Inflammatory macrophage treated with lipopolysaccharide for 1 hour (primary cell): ENCODE measurements around the gene KREMEN1.

Experiments used
- DNase-seq, 2 donors: peaks; one replicate each; pipeline ENCODE4 v3.0.0-alpha.2; 2020 to 2022

Gene KREMEN1

DNA sequence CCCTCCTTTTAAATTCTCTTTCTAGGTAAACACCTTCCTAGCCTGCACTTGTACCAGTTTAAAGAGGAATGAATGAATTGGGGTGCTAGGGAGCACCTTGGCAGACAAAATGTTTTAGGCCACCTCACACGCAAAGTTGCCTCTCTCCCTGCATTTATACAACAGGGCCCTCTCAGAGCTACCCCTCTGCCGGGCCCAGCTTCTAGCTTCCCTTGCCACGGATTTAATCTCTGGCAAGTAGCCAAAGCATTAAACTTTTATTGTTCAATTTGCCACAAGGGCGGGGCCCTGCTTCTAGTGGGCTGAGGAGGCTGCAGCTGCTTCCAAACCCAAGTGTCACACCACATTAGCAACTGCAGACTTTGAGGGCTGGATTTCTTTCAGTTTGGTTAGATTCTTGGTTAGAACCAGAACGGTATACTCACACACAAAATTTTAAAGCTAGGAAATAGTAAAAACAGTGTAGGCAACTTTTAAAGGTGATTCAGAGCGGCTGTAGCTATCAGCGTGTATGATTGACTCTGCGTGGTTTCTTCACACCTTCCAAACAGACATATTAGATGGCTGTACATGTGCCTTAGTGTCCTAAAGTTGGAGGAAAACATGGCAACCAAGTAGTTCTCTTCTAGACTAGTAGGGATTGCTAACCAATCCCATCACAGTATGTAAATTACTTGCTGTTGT lies 6.5 kb downstream of the KREMEN1 start:
- DNase-seq = no peak

DNA sequence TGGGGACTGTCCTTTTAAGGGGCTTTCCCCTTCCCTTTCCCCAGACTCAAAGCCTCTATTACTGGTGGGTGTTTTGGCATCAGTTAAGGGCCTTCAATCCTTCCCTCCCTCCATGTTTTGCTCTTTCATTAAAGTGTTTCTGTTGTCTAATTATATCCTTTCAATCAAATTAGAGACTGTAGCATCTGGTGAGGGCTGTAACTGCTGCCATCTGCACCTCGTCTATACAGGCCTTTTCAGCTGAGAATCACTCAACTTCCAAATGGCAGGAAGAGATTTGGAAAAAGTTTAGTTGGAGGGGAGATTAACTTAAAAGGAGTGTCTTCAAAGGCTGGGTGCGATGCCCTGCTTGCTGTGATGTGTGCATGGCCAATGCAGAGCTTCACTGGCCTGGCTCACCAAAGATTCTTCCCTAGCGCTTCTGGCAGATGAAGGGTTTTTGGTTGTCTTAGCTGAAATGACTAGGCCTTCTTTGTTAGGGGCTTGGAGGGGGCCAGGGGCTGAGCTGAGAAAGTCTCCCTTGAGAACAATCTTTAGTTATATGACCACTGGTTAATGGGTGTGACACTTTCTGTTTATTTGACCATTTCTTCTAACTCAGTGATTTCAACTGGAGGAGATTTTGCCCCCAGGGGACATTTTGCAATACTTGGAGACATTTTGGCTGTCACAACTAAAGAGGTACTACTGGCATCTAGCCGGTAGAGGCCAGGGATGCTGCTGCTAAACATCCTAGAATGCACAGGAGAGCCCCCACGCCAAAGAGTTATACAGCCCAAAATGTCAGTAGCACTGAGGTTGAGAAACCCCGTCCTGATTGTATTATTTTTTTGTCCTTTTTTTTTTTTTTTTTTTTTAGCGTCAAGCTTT lies 7.5 kb downstream of the KREMEN1 start:
- no peak for DNase-seq

- no peak for DNase-seq
Observed at GRCh38 chr22:29081517-29082236, 8.8 kb downstream of the KREMEN1 start.

GRCh38 chr22:29082826-29083545 lies 10.2 kb downstream of the KREMEN1 start:
- no peak for DNase-seq

DNA sequence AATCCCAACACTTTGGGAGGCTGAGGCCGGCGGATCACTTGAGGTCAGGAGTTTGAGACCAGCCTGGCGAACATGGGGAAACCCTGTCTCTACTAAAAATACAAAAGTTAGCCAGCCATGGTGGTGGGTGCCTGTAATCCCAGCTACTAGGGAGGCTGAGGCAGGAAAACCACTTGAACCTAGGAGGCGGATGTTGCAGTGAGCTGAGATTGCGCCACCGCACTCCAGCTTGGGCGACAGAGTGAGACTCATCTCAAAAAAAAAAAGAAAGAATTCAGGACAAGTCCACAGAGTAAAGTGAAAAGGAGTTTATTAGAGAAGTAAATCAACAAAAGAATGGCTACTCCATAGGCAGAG lies 10.7 kb downstream of the KREMEN1 start:
- peak in 1 of 2 donors; percentile 30 for DNase-seq

DNA sequence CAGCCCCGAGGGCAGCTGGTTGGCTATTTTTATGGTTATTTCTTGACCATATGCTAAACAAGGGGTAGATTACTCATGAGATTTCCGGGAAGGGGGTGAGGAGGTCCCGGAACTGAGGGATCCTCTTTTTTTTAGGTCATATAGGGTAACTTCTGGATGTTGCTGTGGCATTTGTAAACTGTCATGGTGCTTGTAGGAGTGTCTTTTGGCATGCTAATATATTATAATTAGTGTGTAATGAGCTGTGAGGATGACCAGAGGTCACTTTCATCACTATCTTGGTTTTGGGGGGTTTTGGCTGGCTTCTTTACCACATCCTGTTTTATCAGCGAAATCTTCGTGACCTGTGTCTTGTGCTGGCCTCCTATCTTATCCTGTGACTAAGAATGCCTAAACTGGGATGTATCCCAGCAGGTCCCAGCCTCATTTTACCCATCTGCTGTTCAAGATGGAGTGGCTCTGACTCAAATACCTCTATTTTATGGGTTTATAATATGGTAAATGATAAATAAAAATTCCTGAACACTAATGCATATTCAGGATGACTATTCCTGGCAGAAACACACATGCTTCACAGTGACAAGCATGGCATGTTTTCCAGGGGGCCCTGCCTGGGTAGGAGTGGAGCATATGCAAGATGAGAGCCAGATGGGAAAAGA lies 11.2 kb downstream of the KREMEN1 start:
- peak; percentile 65 to 75 for DNase-seq

DNA sequence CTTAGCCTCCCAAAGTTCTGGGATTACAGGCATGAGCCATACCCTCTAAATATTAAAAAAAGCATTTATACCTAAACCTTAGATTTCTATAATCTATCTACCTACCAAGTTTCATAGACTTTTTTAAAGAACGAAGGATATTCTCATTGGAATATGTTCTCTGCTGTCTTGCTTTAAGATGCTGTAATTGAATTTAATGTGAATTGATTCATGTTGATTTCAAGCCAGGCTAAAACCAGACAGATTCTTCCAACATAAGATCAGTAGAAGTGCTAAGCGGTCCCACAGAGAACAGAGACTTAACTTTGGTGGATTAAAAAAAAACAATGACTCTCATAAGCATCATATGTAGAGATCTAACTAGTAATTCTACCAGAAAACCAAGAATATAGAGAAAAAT lies 14.2 kb downstream of the KREMEN1 start:
- no peak for DNase-seq

GRCh38 chr22:29088809-29089208 lies 16.0 kb downstream of the KREMEN1 start:
- no peak for DNase-seq

DNA sequence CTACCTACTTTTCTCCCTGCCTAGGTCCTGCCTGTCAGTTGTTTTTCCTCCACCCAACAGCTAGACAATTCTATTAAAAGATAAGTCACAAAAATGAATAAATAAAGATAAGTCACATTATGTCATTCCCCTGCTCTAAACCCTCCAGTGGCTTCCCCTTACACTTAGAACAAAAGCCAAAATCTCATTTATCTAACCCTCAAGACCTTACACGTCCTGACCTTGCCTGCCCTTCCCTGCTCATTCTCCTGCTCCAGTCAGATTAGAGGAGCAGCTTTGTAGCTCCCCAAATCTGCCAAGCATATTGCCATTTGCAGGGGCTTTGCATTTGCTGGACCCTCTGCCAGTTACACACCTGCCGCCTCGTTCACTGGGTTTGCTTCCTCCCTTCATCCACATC lies 16.7 kb downstream of the KREMEN1 start:
- no peak for DNase-seq

DNA sequence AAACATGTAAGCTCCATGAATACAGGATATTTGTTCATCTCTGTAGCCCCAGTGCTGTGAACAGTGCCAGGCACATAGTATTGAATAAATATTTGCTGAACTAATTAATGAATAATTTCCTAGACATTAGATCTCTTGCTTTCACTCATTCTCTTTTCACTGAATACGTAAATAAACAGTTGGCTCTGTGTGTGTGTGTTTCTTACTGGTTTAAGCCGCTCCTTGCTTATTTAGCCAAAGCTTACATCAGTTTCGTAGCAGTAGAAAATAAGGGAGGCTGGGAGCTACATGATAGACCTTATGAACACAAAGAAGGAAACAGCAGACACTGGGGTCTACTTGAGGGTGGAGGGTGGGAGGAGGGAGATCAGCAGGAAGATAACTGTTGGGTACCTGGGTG lies 17.2 kb downstream of the KREMEN1 start:
- no peak for DNase-seq

- no peak for DNase-seq
Observed at GRCh38 chr22:29092243-29092642, 19.4 kb downstream of the KREMEN1 start.

- DNase-seq = no peak
Observed at GRCh38 chr22:29093030-29093429, 20.2 kb downstream of the KREMEN1 start.

- no peak for DNase-seq
Observed at GRCh38 chr22:29093501-29094300, 20.9 kb downstream of the KREMEN1 start.

- DNase-seq = no peak
Observed at GRCh38 chr22:29095459-29095858, 22.6 kb downstream of the KREMEN1 start.

GRCh38 chr22:29096736-29097669 lies 24.2 kb downstream of the KREMEN1 start:
- no peak for DNase-seq

DNA sequence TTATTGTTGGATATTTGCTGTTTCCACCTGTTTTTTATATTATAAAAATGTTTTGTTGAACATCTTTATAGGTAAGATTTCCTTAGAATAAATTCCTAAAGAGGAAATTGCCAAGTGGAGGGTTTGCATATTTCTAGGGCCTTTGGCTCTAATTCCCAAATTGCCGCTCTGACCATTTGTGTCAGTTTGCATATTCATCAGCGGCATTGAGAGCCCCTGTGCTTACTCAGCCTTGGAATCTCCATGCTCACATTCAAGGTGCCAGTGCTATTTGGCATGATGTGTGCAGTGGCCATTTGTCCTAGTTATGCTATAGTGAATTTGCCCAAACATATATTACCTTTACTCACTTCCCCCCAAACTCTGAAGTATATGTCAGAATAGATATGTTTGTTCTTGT lies 25.5 kb downstream of the KREMEN1 start:
- DNase-seq = no peak

- DNase-seq = no peak
Observed at GRCh38 chr22:29102300-29102699, 29.5 kb downstream of the KREMEN1 start.

- DNase-seq = no peak
Observed at GRCh38 chr22:29103121-29103520, 30.3 kb downstream of the KREMEN1 start.

DNA sequence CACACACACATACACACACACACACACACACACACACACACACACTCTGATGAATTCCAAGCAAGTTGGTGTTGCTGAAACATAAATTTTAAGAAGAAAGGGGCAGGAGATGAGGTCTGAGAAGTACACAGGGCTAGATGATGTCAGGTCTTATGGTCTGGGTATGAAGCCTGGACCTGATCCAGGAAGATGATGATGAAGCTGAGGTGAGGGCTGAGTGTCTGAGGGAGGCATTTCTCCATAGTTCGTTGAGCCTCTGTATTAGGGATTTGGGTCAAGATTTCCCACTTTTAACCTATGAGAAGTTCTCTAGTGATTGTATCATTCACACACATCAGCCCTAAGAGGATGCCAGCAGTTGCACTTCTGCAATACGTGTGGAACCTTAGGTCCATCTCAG lies 32.6 kb downstream of the KREMEN1 start:
- DNase-seq = no peak

DNA sequence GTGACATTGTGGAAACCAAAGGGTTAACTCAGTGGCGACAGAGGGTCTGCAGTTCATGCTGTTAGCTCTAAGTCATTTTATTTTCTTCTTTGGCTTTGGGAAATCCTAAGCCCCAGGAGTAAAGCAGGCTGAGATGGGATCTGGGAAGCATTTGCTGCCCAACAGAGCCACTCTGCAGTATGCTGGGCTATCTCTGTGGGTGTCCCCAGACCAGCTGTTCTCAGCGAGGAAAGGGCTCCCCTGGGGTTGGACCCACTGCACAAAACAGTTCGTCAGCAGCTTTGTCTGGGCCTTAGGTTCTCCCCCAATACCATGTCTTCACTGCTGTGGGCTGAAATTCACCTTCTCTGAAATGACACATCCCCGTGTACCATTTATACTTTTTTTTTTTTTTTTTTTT lies 34.0 kb downstream of the KREMEN1 start:
- DNase-seq = no peak

DNA sequence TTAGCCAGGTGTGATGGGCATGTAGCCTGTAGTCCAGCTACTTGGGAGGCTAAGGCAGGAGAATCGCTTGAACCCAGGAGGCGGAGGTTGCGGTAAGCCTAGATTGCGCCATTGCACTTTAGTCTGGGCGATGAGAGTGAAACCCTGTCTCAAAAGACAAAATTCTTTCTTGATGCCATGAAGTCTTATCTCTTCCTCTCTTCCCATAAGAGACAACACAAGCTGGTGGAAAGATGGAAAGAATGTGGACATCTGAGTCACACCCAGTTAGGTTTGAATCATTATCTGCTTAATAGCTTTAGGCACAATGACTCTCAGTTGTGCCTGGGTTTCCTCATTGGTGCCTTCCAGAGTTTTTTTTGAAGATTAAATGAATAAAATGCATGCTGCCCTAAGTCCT lies 35.3 kb downstream of the KREMEN1 start:
- DNase-seq = no peak
